ENCODE results near the gene APH1B. TPM values are rescaled to one million over a fixed set of nuclear protein-coding genes. Genes with fewer than 3 reads are reported as not detected.

The APH1B gene
- total RNA-seq, 1 experiment from 2014 or later = 14.0 TPM

DNA sequence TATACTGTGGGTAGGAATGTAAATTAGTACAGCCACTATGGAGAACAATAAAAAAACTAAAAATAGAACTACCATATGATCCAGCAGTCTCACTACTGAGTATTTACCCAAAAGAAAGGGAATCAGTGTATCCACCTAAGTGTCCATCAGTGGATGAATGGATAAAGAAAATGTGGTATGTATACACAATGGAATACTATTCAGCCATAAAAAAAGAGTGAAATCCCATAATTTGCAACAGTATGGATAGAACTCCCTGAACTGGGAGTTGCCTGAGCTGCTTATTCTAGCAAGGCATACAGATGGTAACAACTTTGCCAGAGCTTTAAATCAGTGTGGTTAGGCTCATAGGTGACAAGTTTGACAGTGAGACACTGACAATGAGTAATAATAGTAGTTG is 16.1 kb upstream of the APH1B start:
- H3K4me3 ChIP-seq (ENCODE audit: low read depth in 2 of 2, low read length in 2 of 2) = no peak overlapping the region
- ATAC-seq = no peak
- H3K27me3 ChIP-seq (ENCODE audit: control insufficient read depth, insufficient read depth, low read length) = no peaks in the 10 kb centered on the region
- no peaks in the 10 kb centered on the region; the same call in 1 of the 2 replicates for H3K36me3 ChIP-seq (ENCODE audit: control insufficient read depth, insufficient read depth, low read length)
- BruUV-seq (replicated peaks) = no TSS peak
- in situ Hi-C loops (cut with HindIII; ENCODE audit: low pct_unique_long_range_greater_than_20kb, low sequenced_read_pairs) (no loop called here), intact Hi-C loops (cut with micrococcal nuclease; ENCODE audit: unreplicated experiment) (no loop called here)
- CTCF ChIA-PET = no interaction called here
- no peak overlapping the region for H3K27ac ChIP-seq (ENCODE audit: low read length)
- no peaks in the 10 kb centered on the region for H3K9me3 ChIP-seq (ENCODE audit: control insufficient read depth, insufficient read depth, low read depth, low read length)
- POLR2A ChIA-PET = interaction anchor here (0.6 kb wide), 2 partner anchors 45 to 376 kb away, joined by 3 to 8 read pairs; no protein-coding TSS in a partner anchor
- TF ChIP-seq CTCF (IDR thresholded peaks at IDR 0.05) = no peak
- TF ChIP-seq, protein P1, sequence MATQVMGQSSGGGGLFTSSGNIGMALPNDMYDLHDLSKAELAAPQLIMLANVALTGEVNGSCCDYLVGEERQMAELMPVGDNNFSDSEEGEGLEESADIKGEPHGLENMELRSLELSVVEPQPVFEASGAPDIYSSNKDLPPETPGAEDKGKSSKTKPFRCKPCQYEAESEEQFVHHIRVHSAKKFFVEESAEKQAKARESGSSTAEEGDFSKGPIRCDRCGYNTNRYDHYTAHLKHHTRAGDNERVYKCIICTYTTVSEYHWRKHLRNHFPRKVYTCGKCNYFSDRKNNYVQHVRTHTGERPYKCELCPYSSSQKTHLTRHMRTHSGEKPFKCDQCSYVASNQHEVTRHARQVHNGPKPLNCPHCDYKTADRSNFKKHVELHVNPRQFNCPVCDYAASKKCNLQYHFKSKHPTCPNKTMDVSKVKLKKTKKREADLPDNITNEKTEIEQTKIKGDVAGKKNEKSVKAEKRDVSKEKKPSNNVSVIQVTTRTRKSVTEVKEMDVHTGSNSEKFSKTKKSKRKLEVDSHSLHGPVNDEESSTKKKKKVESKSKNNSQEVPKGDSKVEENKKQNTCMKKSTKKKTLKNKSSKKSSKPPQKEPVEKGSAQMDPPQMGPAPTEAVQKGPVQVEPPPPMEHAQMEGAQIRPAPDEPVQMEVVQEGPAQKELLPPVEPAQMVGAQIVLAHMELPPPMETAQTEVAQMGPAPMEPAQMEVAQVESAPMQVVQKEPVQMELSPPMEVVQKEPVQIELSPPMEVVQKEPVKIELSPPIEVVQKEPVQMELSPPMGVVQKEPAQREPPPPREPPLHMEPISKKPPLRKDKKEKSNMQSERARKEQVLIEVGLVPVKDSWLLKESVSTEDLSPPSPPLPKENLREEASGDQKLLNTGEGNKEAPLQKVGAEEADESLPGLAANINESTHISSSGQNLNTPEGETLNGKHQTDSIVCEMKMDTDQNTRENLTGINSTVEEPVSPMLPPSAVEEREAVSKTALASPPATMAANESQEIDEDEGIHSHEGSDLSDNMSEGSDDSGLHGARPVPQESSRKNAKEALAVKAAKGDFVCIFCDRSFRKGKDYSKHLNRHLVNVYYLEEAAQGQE (IDR thresholded peaks at IDR 0.05; ENCODE audit: insufficient read depth in 1 of 2, low read depth in 2 of 2, low read length in 1 of 2) = no peak
- TF ChIP-seq TCF7L2 (IDR thresholded peaks at IDR 0.05; ENCODE audit: low read depth, low read length) = no peak
- no peak for TF ChIP-seq POLR2AphosphoS5 (IDR thresholded peaks at IDR 0.05; ENCODE audit: low read depth, low read length)
- TF ChIP-seq SIN3A (IDR thresholded peaks at IDR 0.05; ENCODE audit: borderline replicate concordance, insufficient read depth, low read depth, low read length) = no peak
- no peak for DNase-seq (ENCODE audit: low read depth, low spot score)
- peaks cover 5% of the 10 kb centered on the region; the same call in 1 of the 2 replicates for H3K4me1 ChIP-seq (ENCODE audit: control insufficient read depth, insufficient read depth, low read length)

DNA sequence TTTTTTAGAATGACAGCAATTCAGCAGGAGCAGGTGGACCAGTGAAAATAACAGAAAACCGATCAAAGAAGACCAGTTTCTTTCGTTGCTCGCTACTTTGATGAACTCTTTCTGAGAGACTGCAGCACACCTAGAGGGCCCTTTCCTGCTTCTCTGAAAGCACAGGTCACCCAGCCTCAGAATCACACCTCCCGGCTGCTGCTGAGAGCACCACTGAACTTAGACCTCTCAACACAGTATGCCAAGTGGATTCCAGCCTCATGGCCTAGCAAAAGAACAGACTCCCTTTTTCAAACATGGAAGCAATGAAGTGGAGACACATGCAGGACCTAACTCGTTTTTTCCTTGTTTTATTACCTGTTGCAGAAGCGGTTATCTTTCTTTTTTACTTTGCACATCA is 13.9 kb upstream of the APH1B start:
- no TSS peak for BruUV-seq (replicated peaks)
- in situ Hi-C loops (cut with HindIII; ENCODE audit: low pct_unique_long_range_greater_than_20kb, low sequenced_read_pairs) (no loop called here), intact Hi-C loops (cut with micrococcal nuclease; ENCODE audit: unreplicated experiment) (no loop called here)
- Histone ChIP-seq H3K36me3 (ENCODE audit: control insufficient read depth, insufficient read depth, low read length) (no peaks in the 10 kb centered on the region; the same call in 1 of the 2 replicates), H3K27ac (ENCODE audit: low read length) (no peak overlapping the region), H3K9me3 (ENCODE audit: control insufficient read depth, insufficient read depth, low read depth, low read length) (no peaks in the 10 kb centered on the region), H3K4me1 (ENCODE audit: control insufficient read depth, insufficient read depth, low read length) (no peaks in the 10 kb centered on the region), H3K27me3 (ENCODE audit: control insufficient read depth, insufficient read depth, low read length) (no peaks in the 10 kb centered on the region), H3K4me3 (ENCODE audit: low read depth in 2 of 2, low read length in 2 of 2) (no peak overlapping the region)
- ATAC-seq (no peak), DNase-seq (ENCODE audit: low read depth, low spot score) (no peak)
- CTCF ChIA-PET = no interaction called here
- POLR2A ChIA-PET = no interaction called here
- TF ChIP-seq TCF7L2 (IDR thresholded peaks at IDR 0.05; ENCODE audit: low read depth, low read length) = no peak

- TF ChIP-seq POLR2AphosphoS5 (IDR thresholded peaks at IDR 0.05; ENCODE audit: low read depth, low read length) = no peak
- no peak for TF ChIP-seq SIN3A (IDR thresholded peaks at IDR 0.05; ENCODE audit: borderline replicate concordance, insufficient read depth, low read depth, low read length)
- no peak for TF ChIP-seq CTCF (IDR thresholded peaks at IDR 0.05)
- TF ChIP-seq, protein P1 (IDR thresholded peaks at IDR 0.05; ENCODE audit: insufficient read depth in 1 of 2, low read depth in 2 of 2, low read length in 1 of 2) = no peak
- no peak for TF ChIP-seq TCF7L2 (IDR thresholded peaks at IDR 0.05; ENCODE audit: low read depth, low read length)
- Histone ChIP-seq H3K36me3 (ENCODE audit: control insufficient read depth, insufficient read depth, low read length) (no peaks in the 10 kb centered on the region; the same call in 1 of the 2 replicates), H3K9me3 (ENCODE audit: control insufficient read depth, insufficient read depth, low read depth, low read length) (no peaks in the 10 kb centered on the region), H3K4me1 (ENCODE audit: control insufficient read depth, insufficient read depth, low read length) (no peaks in the 10 kb centered on the region), H3K4me3 (ENCODE audit: low read depth in 2 of 2, low read length in 2 of 2) (no peak overlapping the region), H3K27ac (ENCODE audit: low read length) (no peak overlapping the region), H3K27me3 (ENCODE audit: control insufficient read depth, insufficient read depth, low read length) (no peaks in the 10 kb centered on the region)
- ChIA-PET POLR2A (no interaction called here), CTCF (no interaction called here)
- no peak for ATAC-seq
- no peak for DNase-seq (ENCODE audit: low read depth, low spot score)
- BruUV-seq (replicated peaks) = no TSS peak
- in situ Hi-C loops (cut with HindIII; ENCODE audit: low pct_unique_long_range_greater_than_20kb, low sequenced_read_pairs) = no loop called here
- intact Hi-C loops (cut with micrococcal nuclease; ENCODE audit: unreplicated experiment) = no loop called here
Measured at GRCh38 chr15:63264688-63265293, 12.6 kb upstream of the APH1B start.

Measured in Panc1 (cell line).